GM12872 (cell line): ENCODE data around the gene NHLRC2.

Experiments used
- CTCF ChIP-seq: IDR thresholded peaks from 3 replicates; pipeline ENCODE4 v1.5.1; 2011; ENCODE audit warnings: low read depth, mild to moderate bottlenecking, low read length, moderate library complexity; ENCODE audit not compliant: insufficient read depth

Gene NHLRC2

GRCh38 chr10:113912582-113912981 is 58.1 kb downstream of the NHLRC2 start:
- no peak for TF ChIP-seq CTCF

- TF ChIP-seq CTCF = no peak
These were observed 60.5 kb downstream of the NHLRC2 start for GRCh38 chr10:113914956-113915355.

GRCh38 chr10:113915540-113915939 is 61.1 kb downstream of the NHLRC2 start:
- no peak for TF ChIP-seq CTCF

GRCh38 chr10:113916053-113916452 is 61.6 kb downstream of the NHLRC2 start:
- TF ChIP-seq CTCF = no peak

GRCh38 chr10:113917636-113918035 is 63.2 kb downstream of the NHLRC2 start:
- TF ChIP-seq CTCF = no peak

- TF ChIP-seq CTCF = no peak
These were observed 65.7 kb downstream of the NHLRC2 start for GRCh38 chr10:113920114-113920513.

- TF ChIP-seq CTCF = no peak
These were observed 66.4 kb downstream of the NHLRC2 start for GRCh38 chr10:113920875-113921274.

GRCh38 chr10:113921561-113922370 is 67.3 kb downstream of the NHLRC2 start:
- TF ChIP-seq CTCF = no peak
